HG02840 (cell line): Measurements from ENCODE around the gene COG5.

Source experiments
- ATAC-seq: cut with Tn5 transposase; IDR thresholded peaks from one replicate; pipeline ENCODE4 v1.9.1; 2021; ENCODE audit warnings: mild to moderate bottlenecking, moderate library complexity, moderate number of reproducible peaks; ENCODE audit not compliant: unreplicated experiment, low FRiP score

The COG5 gene

DNA sequence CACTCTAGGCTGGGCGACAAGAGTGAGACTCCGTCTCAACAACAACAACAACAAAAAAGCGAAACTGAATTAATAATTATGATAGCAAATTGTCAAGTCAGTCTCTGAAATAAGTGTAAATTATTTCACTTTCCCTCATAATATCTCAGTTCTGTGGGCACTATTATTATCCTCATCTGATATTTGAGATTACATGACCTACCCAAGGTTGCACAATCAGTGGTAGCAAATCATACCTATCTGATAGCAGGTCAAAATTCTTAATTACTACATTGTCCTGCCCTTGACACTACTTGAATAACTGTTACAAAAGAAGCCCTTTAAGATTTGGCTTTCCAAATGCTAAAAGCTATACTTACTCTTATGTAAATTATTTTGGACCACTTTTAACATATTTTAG lies 209.1 kb downstream of the COG5 start:
- ATAC-seq = no peak

DNA sequence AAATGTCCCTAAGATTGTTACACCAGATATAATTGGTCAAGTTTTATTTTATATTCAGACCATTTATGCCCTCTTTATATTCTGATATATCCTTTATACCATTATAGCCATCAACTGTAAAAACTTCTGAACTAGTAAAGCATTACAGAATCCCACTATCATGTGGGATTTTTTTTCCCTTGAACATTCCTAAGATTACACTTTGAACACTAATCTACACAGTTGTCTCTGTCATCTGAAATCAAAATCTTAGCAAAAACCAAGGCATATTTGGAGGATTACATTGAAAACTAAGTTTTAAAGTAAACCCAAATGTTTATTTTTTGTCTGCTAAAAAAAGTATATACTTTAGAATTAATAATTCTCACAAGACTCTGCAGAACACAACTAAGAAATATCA lies 210.0 kb downstream of the COG5 start:
- no peak for ATAC-seq

DNA sequence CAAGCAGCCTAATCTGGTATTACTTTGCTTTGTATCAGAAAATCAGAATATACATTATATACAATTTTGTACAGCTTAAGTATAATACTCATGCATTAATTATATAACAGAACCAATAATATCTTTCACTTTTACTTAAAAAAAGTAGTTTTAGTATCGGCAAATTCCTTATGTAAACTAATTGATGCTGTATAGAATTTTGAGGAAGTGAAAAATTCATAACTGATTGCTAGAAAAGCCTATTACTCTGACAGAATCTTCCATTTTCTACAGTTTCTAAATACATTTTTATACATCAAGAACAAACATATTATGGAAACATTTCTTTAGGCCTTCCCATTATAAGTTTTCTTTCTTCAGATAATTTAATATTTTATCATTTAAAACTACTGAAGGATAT lies 217.8 kb downstream of the COG5 start:
- ATAC-seq = no peak

DNA sequence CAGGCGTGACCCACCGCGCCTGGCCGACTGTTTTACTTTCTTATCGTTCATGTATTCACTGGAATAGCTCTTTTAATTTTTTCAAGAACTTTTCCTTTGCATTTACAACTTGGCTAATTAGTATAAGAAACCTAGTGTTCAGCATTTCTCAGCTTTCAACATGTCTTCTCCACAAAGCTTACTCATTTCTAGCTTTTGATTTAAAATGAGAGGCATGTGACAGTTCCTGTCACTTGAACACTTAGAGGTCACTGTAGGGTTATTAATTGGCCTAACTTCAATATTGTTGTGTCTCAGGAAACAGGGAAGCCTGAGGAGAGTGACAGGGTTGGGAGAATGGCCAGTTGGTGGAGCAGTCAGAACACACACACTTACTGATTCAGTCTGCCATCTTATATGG lies 218.9 kb downstream of the COG5 start:
- no peak for ATAC-seq

DNA sequence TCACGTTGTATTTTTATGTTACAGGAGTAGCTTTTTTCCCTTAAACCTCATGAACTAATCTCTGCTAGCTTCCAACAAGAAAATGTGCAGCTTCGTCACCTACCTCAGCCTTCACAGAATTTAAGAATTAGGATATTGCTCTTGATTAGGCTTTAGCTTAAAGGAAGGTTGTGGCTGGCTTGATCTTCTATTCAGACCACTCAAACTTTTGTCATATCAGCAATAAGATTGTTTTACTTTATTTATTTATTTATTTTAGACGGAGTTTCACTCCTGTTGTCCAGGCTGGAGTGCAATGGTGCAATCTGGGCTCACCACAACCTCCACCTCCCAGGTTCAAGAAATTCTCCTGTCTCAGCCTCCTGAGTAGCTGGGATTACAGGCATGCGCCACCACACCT lies 219.4 kb downstream of the COG5 start:
- no peak for ATAC-seq

DNA sequence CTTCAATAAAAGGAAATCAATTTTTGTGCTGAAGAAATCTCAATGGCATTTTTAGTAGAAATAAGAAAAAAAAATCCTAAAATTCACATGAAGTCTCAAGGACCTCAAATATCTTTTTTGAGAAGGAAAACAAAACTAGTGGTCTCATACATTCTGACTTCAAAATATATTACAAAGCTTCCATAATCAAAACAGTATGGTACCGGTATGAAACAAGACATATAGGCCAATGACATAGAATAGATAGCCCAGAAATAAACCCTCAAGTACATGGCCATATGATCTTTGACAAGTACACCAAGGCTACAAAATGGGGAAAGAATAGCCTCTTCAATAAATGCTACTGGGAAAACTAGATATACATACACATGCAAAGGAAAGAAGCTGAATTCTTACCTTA lies 225.6 kb downstream of the COG5 start:
- no peak for ATAC-seq

DNA sequence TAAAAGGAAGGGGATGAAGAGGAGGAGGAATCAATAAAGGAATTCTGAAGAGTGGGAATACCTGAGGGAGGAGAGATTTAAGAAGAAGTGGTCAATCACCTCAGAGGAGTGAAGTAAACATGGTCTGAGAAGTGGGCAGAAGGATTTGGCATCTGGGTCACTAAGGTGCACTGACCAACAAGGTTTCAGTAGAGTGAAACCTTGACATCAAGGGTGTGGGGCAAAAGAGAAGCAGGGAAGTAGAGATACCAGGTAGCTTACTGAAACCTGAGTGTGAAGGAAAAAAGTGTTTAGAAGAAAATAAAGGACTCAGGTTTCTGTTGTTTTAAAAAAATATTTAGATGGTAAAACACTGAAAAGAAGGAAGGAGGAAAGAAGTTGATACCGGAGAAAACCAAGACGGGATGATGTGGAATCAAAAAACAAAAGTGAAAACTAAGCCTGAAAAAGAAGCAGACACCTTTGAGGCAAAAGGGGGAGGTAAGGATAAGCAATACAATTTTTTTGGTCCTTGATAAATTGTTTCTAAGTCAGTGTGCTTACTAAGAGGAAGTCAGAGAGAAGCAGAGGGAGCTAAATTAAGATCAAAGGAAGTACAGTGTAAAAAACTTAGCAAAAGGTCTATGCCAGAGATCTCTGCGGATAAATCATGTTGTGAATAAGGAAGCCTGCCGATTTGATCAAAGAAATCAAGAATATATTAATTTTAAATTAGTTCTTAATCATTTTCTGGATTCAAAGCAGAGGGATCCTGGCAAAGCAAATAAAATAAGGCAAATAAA lies 231.0 kb downstream of the COG5 start:
- no peak for ATAC-seq

DNA sequence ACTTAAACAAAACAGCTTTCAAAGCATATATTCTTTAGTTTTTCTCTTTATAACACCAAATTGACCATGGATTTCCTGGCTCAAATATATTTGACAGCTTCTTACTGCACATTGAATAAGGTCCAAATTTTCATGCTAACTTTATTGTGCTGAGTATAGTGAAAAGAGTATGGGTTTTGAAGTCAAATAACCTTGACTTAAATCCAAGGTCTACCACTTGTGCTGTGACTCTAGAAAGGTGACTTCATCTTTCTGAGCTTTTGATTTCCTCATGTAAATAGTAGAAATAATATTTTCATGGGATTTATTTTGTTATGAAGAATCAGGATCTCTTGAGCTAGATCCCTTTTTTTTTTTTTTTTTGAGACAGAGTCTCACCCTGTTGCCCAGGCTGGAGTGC lies 233.2 kb downstream of the COG5 start:
- ATAC-seq = no peak

DNA sequence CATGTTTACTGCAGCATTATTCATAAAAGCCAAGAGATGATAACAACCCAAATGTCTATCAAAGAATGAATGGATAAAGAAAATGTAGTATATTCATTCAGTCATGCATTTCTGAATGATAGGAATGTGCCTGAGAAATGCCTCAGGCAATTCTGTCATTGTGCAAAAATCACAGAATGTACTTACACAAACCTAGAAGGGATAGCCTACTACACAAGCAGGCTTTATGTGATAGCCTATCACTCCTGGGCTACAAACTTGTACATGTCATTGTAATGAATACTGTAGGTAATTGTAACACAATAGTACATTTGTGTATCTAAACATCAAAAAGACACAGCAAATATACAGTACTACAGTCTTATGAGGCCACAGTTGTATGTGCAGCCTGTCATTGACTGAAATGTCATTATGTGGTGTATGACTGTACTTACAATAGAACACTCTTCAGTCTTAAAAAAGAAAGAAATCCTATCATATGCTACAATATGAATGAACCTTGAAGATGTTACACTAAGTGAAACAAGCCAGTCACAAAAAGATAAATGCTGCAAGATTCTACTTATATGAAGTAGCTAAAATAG lies 235.6 kb downstream of the COG5 start:
- no peak for ATAC-seq

DNA sequence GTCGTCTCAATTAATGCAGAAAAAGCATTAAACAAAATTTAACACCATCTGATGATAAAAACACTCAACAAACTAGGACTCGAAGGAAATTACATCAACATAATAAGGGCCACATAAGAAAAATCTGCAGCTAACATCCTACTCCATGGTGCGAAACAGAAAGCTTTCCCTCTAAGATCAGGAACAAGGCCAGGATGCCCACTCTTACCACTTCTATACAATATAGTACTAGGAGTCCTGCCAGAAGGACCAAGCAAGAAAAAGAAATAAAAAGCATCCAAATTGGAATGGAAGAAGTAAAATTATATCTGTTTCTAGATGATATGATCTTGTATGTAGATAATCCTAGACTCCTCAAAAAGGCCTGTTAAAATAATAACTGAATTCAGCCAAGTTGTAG lies 237.7 kb downstream of the COG5 start:
- no peak for ATAC-seq

DNA sequence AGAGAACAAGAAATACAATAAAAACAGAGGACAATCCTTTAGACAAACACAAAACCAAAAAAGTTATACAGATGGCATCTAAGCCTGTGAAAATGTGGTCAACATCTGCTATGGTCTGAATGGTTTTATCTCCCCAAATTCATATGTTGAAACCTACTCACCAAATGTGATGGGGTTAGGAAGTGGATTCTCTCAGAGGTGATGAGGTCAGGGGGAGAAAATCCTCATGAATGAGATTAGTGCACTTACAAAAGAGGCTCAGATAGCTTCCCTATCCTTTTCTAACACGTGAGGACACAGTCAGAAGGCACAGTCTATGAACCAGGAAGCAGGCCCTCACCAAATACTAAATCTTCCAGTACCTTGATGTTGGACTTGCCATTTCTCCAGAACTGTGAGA lies 241.7 kb downstream of the COG5 start:
- ATAC-seq = no peak

DNA sequence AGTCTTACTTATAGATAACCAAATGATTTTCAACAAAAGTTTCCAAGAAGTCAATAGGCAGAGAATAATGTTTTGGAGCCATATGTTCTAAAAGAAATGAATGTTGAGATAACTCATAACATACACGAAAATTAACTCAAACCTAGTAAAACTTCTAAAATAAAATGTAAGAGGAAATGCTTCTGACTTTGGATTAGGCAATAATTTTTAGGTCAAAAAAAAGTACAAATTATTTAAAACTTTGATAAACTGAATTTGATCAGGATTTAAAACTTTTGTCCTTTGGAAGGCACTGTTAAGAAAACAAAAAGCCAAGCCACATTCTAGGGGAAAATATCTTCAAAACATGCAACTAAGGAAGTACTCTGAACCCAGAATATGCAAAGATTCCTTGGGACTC lies 242.1 kb downstream of the COG5 start:
- ATAC-seq = no peak

DNA sequence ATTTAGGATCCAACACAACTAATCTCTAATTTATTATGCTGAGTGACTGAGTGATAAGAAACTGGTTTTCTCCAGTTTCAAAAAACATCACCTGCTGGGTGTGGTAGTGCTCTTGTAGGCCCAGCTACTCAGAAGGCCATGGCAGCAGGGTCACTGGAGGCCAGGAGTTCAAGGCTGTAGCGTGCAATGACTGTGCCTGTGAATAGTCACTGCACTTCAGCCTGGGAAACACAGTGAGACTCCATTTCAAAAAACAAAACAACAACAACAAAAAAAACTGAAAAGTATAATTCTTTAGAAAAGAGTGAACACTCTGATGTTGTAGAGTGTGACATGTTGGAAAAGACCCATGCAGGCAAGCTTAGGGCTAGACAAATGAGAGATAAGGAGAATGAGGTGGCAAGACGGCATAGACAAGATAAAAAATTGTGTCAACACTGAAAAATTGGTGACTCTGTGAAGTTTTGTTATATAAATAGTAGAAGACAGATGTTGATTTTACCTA lies 243.9 kb downstream of the COG5 start:
- no peak for ATAC-seq

DNA sequence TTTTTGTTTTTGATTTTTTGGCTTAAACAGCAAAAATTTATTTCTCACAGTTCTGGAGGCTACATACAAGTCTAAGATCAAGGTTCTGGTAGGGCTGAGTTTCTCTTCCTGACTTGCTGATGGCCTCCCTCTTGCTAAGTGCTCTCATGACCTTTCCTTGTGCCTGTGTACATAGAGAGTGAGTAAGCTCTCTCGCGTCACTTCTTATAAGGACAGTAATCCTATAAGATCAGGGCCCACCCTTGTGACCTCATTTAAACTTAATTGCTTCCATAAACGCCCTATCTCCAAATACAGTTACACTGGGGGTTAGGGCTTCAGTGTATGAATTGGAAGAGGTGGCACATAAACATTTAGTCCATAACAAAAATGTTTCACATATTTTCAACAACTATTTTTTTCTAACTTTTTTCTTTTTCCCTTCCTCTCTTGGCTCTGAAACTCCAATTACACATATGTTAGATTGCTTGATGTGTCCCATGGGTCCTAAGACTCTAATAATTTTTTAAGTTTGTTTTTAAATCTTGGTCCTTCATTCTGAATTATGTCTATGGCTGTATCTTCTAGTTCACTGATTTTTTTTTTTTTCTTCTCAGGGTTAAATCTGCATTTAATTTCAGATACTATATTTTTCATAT lies 245.1 kb downstream of the COG5 start:
- no peak for ATAC-seq

DNA sequence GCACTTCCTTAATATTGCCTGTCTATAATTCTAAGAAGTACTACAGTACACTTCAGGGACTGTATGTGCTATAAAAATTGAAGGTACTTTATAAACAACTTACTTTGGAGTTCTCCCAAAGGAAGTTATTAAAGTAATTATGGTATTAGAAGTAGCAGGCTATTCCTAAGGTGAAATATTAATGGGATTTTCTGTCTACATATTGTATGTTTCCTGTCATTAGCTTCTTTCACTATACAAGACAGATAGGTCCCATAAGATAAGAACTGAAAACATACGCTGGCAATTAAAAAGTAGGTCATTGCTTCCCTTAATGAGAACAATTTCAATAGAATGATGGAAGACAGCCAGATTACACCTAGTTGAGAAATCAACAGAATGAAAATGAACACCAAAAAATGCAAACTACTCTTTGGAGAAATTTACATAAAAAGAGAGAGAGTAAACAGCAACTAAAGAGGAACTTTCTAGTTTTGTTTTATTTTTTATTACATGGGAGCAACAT lies 248.0 kb downstream of the COG5 start:
- ATAC-seq = no peak

DNA sequence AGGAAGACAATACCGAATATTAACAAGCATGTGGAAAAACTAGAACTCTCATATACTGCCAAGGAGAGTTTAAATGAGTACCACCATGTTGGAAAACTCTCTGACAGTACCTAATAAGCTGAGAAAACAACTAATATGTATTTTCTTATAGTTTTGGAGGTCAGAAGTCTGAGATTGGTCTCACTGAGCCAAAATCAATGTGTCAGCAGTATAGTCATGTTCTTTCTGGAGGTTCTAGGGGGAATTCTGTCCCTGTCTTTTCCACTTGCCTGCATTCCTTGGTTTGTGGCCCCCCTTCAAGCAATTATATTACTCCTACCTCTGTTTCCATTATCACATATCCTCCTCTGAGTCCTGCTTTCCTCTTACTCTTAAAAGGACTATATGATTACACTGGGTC lies 250.4 kb downstream of the COG5 start:
- ATAC-seq = no peak

DNA sequence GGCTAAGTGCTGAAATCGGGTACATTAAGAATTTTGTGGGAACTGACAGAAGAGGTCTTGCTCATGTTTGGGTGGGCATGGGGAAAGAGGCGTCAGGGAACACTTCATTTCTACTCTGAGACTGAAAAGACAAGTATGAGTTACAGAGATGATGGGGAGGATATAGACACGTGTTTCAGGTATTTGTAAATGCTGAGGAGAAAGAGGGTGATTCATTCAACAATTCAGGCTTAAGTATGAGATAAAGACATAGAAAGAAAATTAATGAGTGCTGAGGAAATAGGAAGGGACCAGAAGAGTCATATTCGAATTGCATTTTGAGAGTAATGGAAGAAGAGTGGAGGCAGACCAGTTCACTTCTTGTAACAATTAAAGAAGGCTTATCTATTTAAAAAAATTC lies 251.3 kb downstream of the COG5 start:
- no peak for ATAC-seq

DNA sequence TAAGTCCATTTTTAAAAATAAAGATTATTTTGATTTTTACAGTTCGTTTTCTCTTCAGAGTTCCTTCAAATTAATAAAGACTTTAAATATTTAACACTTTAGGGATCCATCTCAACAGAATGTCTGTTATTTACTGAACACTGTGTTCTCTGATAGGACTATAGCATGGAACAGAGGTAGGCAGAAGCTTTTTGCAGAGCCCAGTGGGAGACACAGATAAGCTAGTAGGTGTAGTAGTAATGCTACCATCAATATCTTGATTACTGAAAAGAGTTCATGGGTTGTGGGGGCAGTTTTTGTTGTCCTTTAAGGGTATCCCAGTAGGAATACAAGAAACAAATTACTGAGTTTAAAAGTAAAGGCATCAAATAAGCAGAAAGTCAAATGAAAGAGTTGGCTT lies 254.4 kb downstream of the COG5 start:
- no peak for ATAC-seq

DNA sequence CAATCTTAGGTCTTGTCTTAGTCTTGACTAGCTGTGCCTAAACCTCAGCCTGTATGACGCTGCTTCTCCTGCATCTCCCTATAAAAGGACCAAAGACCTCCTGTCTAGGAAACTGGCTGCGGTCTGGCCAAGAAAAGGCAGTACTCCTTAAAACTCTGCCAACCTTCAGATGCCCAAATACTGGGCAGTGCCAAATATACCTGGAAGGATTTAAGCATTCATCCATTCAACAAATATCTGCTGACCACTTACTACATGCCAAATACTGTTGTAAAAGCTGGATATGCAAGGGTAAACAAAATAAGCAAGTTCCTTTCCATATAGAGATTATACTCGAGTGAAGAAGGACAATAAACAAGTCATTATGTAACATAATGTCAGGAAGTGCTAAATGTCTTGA lies 259.1 kb downstream of the COG5 start:
- no peak for ATAC-seq

DNA sequence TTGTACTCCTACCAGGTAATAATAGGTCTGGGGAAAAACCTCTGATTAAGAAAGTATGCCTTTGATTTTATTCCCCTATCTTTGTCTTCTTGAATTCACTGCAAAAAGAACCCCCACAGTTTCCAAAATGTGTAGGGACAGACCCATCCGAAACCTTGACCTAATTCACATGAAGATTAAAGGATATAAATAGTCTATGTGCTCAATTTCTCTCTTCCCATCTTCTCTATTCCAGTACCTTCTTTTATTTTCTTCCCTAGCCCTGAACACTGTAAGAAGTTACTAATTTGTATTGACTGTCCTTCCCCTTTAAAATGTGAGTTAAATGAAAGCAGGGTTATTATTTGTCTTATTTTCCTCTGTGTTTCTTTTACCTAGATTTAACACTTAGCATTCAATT lies 259.7 kb downstream of the COG5 start:
- no peak for ATAC-seq

DNA sequence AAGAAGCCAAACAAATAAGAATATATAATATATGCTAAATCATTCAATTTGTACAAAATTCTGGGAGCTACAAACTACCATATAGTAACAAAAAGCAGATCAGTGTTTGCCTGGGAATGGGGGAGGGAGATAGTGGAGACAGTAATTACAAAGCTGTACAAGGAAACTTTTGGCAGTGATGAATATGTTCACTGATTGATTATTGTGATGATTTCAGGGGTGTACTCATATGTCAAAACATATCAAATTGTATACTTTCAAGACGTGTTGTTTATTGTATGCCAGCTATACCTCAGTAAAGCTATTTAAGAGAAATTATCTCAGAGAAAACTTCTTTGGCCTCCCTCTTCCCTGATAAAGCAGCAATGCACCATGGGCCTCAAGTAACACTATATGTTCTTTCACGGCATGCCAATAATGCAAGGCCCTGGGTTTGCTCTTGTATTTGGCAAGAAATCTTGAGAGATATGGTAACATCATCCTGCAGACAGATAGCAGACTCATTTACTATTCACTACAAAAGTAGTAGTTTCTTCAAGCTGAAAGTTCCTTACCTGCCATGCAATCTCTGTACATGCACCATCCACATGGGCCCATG lies 261.4 kb downstream of the COG5 start:
- ATAC-seq = no peak
